Activated CD4-positive, alpha-beta T cell treated with anti-CD3 and anti-CD28 coated beads, Interleukin-2, amount 10 ng/mL, durations not matched to agents 24 days and 14 days (primary cell): ENCODE data around the gene E2F7. TPM values are rescaled to one million over a fixed set of nuclear protein-coding genes. Genes with fewer than 3 reads are reported as not detected.

Source experiments
- DNase-seq: peaks from one replicate; pipeline ENCODE4 v3.0.0; 2022
- H3K27ac Mint-ChIP-seq: one replicate; pipeline ENCODE4 v1.8.0; 2022; ENCODE audit warnings: mild to moderate bottlenecking, mixed read lengths
- H3K27me3 Mint-ChIP-seq: one replicate; pipeline ENCODE4 v1.8.0; 2022; ENCODE audit warnings: mixed read lengths
- H3K36me3 Mint-ChIP-seq: one replicate; pipeline ENCODE4 v1.8.0; 2022; ENCODE audit warnings: low read depth, mild to moderate bottlenecking, mixed read lengths
- H3K4me1 Mint-ChIP-seq: one replicate; pipeline ENCODE4 v1.8.0; 2021; ENCODE audit warnings: mixed read lengths
- H3K4me3 Mint-ChIP-seq: one replicate; pipeline ENCODE4 v1.8.0; 2022; ENCODE audit warnings: mild to moderate bottlenecking, moderate library complexity, mixed read lengths
- H3K9me3 Mint-ChIP-seq: one replicate; pipeline ENCODE4 v1.8.0; 2021; ENCODE audit warnings: mixed read lengths
- intact Hi-C: fragments of 100-400 bp; cut with micrococcal nuclease; formaldehyde crosslinking; loops from one replicate; pipeline ENCODE4 v1.15.1; 2023
- total RNA-seq: library from RNA; stranded (reverse); gene quantifications from 2 replicates; pipeline ENCODE4 v1.2.3, GENCODE V29; 2022

Gene E2F7
- total RNA-seq, 1 donor from 2014 or later, result 16.8 TPM

GRCh38 chr12:77054851-77055250, 10.5 kb downstream of the E2F7 start:
- DNase-seq, result no peak
- Mint-ChIP-seq H3K4me3 (no peak overlapping the region), H3K4me1 (peaks cover 9% of the 10 kb centered on the region), H3K36me3 (peaks cover 45% of the 10 kb centered on the region), H3K9me3 (no peaks in the 10 kb centered on the region), H3K27ac (no peak overlapping the region), H3K27me3 (no peaks in the 10 kb centered on the region)
- intact Hi-C loops, result no loop called here

DNA sequence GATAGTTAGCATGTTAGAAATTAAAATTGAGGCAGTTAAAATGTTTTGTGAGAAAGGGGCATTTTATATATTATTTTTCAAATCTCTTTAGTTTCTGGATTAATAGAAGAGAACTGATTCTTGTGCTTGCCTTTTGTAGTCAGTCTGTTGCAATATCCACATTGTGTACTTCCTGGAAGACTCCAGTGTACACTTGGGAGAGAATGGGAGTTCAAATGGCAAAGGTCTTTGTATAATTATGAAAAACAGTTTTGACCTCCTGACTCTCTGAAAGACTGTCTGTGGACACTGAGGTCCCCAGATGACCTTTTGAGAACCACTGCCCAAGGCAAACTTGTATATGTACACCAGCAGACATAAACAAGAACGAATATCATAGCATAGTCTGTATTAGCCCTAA, 12.1 kb downstream of the E2F7 start:
- intact Hi-C loops, result no loop called here
- Mint-ChIP-seq H3K9me3 (no peaks in the 10 kb centered on the region), H3K36me3 (peaks cover 43% of the 10 kb centered on the region), H3K4me1 (peaks cover 5% of the 10 kb centered on the region), H3K4me3 (no peak overlapping the region), H3K27ac (no peak overlapping the region), H3K27me3 (no peaks in the 10 kb centered on the region)
- DNase-seq, result no peak

DNA sequence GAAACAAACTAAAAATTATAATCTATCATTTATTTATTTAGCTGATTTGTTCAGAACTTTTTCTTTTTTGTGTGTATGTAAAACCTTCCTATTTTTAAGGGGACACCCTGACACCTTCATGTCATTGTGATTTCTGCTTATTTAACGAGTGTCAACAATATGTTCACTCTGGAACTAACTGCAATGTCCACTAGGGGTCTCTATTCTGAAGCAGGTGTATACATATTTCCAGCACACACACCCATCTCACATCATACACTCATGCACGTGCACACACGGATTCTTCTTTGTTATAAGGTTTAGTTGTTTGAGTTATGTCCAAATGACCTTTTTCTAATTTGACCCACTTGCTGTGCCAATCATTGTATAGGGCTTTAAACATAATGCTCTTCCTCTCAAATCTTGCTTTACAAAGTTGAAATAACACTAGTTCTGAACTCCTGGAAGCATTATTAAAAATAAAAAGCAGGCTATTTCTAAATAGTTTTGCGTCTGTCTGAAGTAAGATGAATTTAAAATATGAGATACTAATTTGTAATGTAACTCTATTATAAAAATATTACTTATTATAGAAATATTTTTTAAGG, 15.5 kb downstream of the E2F7 start:
- peak; percentile 77 for DNase-seq
- Mint-ChIP-seq H3K4me3 (no peak overlapping the region), H3K27me3 (no peaks in the 10 kb centered on the region), H3K9me3 (no peaks in the 10 kb centered on the region), H3K4me1 (peaks cover 3% of the 10 kb centered on the region), H3K27ac (no peak overlapping the region), H3K36me3 (peaks cover 45% of the 10 kb centered on the region)
- intact Hi-C loops, result loop anchor here (2.0 kb wide), 1 partner anchor 15 kb away; the partner anchor contains the start of gene E2F7

DNA sequence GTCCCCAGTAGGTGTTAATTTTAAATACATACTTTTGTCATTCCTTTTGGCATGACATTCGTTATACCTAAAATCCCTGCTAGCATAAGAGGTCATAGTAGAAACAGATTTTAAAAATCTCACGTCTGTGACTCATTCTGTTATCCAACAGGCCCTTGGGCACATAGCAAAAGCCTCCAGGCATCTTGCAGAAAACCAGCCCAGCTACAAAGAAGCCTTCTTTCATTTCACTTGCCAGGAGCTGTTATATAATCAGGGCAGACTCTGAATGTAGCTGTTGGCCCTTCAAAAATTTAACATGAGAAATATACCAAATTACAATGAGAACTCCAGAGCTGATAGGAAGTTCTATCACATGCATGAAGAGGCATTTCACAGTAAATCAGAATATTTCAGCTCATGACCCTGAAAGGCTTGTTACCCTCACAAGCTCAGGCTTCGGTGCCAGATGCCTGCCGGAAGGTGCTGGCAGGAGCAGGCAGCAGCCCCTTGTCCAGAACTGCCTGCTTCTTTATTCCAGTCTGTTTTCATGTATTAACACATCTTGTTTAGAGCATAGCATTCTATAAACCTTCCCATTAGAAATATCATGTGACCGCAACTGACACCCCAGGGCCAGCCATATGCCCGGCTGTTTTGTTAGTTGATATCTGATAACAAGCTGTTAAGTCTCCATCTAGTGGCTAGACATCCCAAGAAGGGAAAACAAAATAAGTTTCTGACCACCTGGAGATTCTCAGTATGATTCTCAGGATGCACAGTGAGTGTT, 17.8 kb downstream of the E2F7 start:
- Mint-ChIP-seq H3K27ac (no peak overlapping the region), H3K9me3 (no peaks in the 10 kb centered on the region), H3K4me1 (no peaks in the 10 kb centered on the region), H3K36me3 (peaks cover 48% of the 10 kb centered on the region), H3K4me3 (no peak overlapping the region), H3K27me3 (no peaks in the 10 kb centered on the region)
- intact Hi-C loops, result loop anchor here (2.0 kb wide), 1 partner anchor 17 kb away; the partner anchor contains the start of gene E2F7
- DNase-seq, result no peak

- peaks cover 52% of the 10 kb centered on the region for H3K36me3 Mint-ChIP-seq
- no peak overlapping the region for H3K4me3 Mint-ChIP-seq
- H3K27me3 Mint-ChIP-seq, result no peaks in the 10 kb centered on the region
- intact Hi-C loops, result no loop called here
- DNase-seq, result no peak
- H3K4me1 Mint-ChIP-seq, result no peaks in the 10 kb centered on the region
- no peaks in the 10 kb centered on the region for H3K9me3 Mint-ChIP-seq
- no peak overlapping the region for H3K27ac Mint-ChIP-seq
Measured at GRCh38 chr12:77046468-77046867, 18.9 kb downstream of the E2F7 start.

- H3K36me3 Mint-ChIP-seq, result peaks cover 62% of the 10 kb centered on the region
- H3K4me1 Mint-ChIP-seq, result no peaks in the 10 kb centered on the region
- H3K9me3 Mint-ChIP-seq, result no peaks in the 10 kb centered on the region
- H3K4me3 Mint-ChIP-seq, result no peak overlapping the region
- H3K27me3 Mint-ChIP-seq, result no peaks in the 10 kb centered on the region
- intact Hi-C loops, result no loop called here
- no peak overlapping the region for H3K27ac Mint-ChIP-seq
- no peak for DNase-seq
Measured at GRCh38 chr12:77045183-77045582, 20.2 kb downstream of the E2F7 start.

- Mint-ChIP-seq H3K27me3 (no peaks in the 10 kb centered on the region), H3K4me3 (no peak overlapping the region), H3K4me1 (no peaks in the 10 kb centered on the region), H3K9me3 (no peaks in the 10 kb centered on the region), H3K36me3 (peaks cover 67% of the 10 kb centered on the region), H3K27ac (no peak overlapping the region)
- DNase-seq, result no peak
- intact Hi-C loops, result no loop called here
Measured at GRCh38 chr12:77044721-77045120, 20.6 kb downstream of the E2F7 start.

DNA sequence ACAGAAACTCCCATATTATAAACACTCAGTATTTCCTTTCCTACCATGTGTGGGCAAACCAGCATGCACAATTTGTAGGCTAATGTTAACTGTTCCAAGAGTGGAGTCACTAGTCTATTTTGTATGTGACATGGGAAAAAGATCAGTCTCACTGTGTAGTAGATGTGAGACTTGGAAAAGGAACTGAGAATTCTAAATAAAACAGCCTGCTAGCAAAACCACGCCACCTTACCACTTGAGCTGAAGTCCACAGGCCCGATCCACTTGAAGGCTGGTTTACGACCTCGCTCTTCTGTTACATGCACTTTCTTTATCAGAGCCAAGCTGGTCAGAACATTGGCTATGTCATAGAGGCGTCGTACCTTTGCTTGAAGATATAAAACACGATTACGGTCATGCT, 22.5 kb downstream of the E2F7 start:
- Mint-ChIP-seq H3K27me3 (no peaks in the 10 kb centered on the region), H3K36me3 (peaks cover 71% of the 10 kb centered on the region), H3K4me3 (no peak overlapping the region), H3K4me1 (no peaks in the 10 kb centered on the region), H3K27ac (no peak overlapping the region), H3K9me3 (no peaks in the 10 kb centered on the region)
- intact Hi-C loops, result no loop called here
- DNase-seq, result no peak

DNA sequence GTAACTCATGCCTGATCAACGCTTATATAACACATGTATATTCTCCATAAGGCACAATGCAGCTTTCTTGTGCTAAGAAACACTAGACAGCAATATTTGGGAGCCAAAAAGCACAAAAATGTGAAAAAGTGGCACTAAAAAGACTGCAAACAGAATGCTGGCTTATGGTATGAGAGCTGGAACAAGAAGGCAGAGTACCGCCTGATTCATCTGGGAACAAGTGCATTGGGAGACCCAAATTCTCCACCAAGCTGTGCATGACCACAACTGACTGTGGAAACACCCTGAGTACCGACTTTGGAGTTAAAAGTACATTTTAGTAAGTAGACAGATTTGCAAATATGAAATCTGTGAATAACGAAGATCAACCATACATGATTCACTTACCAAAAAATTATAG, 25.1 kb downstream of the E2F7 start:
- Mint-ChIP-seq H3K27ac (no peak overlapping the region), H3K36me3 (peaks cover 73% of the 10 kb centered on the region)

DNA sequence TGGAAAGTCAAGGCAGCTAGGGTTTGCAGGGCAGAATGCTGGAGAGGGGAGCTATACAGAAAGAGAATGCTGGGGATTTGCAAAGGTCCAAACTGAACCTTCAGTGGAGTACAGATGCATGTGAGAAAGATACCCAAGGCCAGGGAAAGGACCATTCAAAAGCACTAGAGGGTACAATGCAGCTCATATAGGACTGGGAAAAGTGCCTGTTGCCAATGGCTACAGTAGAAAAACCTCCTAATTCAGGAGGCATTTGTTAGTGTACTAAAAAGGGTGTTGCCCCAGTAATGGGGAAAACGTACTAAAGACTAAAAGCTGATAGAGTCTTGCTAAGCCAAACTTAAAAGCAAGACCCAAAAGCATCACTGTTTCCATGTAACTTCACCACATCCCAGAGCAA, 30.1 kb downstream of the E2F7 start:
- Mint-ChIP-seq H3K9me3 (peaks cover 4% of the 10 kb centered on the region), H3K27me3 (no peaks in the 10 kb centered on the region), H3K4me3 (no peak overlapping the region), H3K4me1 (peaks cover 4% of the 10 kb centered on the region), H3K36me3 (peaks cover 60% of the 10 kb centered on the region), H3K27ac (no peak overlapping the region)
- intact Hi-C loops, result no loop called here
- DNase-seq, result peak; percentile 36

More for the DNA sequence above, 25.1 kb downstream of the E2F7 start:
- Mint-ChIP-seq H3K27me3 (no peaks in the 10 kb centered on the region), H3K9me3 (peaks cover 4% of the 10 kb centered on the region), H3K4me3 (no peak overlapping the region), H3K4me1 (no peaks in the 10 kb centered on the region)
- intact Hi-C loops, result no loop called here
- DNase-seq, result no peak

GRCh38 chr12:77033658-77034536, 31.5 kb downstream of the E2F7 start:
- intact Hi-C loops, result no loop called here
- H3K27me3 Mint-ChIP-seq, result no peaks in the 10 kb centered on the region
- H3K36me3 Mint-ChIP-seq, result peaks cover 55% of the 10 kb centered on the region
- H3K9me3 Mint-ChIP-seq, result peaks cover 4% of the 10 kb centered on the region
- DNase-seq, result peak; percentile 17
- H3K27ac Mint-ChIP-seq, result no peak overlapping the region
- no peak overlapping the region for H3K4me3 Mint-ChIP-seq
- peaks cover 4% of the 10 kb centered on the region for H3K4me1 Mint-ChIP-seq

GRCh38 chr12:77032406-77032805, 33.0 kb downstream of the E2F7 start:
- Mint-ChIP-seq H3K4me3 (no peak overlapping the region), H3K36me3 (peaks cover 50% of the 10 kb centered on the region), H3K9me3 (peaks cover 3% of the 10 kb centered on the region), H3K4me1 (peaks cover 4% of the 10 kb centered on the region), H3K27ac (peak overlapping the region; percentile 11), H3K27me3 (no peaks in the 10 kb centered on the region)
- peak; percentile 12 for DNase-seq
- intact Hi-C loops, result no loop called here

DNA sequence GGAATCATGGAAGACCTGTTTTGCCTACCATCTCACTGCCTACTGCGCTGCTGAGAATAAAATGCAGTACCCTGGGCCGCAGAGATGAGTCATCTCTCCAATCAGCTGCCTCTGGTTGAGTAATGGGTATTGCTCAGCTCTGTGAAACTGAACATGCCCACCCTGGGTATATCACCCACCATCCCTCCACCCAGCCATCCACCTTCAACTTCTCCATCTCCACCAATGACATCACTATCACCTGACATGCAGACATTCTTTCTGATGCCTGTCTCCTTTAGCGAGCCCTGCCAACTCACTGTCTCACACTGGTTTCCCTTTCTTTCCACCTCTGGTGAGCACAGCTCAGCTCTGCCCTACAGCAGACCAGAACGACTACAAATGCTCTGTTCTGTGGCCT, 33.6 kb downstream of the E2F7 start:
- Mint-ChIP-seq H3K4me1 (peaks cover 4% of the 10 kb centered on the region), H3K36me3 (peaks cover 46% of the 10 kb centered on the region), H3K27ac (no peak overlapping the region), H3K9me3 (no peaks in the 10 kb centered on the region), H3K27me3 (no peaks in the 10 kb centered on the region), H3K4me3 (no peak overlapping the region)
- intact Hi-C loops, result no loop called here
- DNase-seq, result peak; percentile 42

DNA sequence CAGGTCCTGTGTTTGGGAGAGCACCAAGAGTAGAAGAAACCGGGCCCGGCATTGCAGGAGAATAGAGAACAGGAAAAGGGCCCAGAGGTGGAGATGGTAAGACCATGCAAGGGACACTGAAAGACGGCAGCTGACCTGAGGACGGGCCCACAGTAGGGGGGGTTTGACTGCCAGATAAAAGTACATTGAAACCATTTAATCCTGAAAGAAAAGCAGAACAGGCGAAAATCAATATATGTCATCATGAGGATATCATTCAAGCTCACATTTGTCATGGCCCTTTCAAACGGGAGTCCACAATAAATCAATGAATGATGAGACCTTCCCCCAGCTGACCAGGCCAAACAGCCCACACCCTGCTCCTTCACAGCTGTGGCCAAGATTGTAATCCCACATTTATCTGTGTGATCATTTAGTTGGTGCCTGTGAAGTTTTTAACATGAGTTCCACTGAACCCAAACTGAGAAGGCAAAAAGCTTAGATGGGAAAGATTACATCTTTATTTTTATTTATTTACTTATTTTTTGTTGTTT, 39.5 kb downstream of the E2F7 start:
- no peak for DNase-seq
- no peak overlapping the region for H3K4me3 Mint-ChIP-seq
- H3K27me3 Mint-ChIP-seq, result no peaks in the 10 kb centered on the region
- intact Hi-C loops, result no loop called here
- peaks cover 39% of the 10 kb centered on the region for H3K36me3 Mint-ChIP-seq
- no peak overlapping the region for H3K27ac Mint-ChIP-seq
- H3K9me3 Mint-ChIP-seq, result no peaks in the 10 kb centered on the region
- H3K4me1 Mint-ChIP-seq, result no peaks in the 10 kb centered on the region
